D721Med (cell line): ENCODE data around the gene CBX5.
"Not testable (repeated sequence)": the region's sequence is repeated elsewhere in the genome, so short reads cannot be mapped to it uniquely, and the experiment has no call there.

Source experiments
- DNase-seq: peaks from one replicate; pipeline ENCODE4 v3.0.0; 2011; ENCODE audit warnings: low spot score; ENCODE audit not compliant: insufficient read length
- FAIRE-seq: peaks from 2 replicates; lab custom pipeline; 2011; peaks lifted over from hg19 to GRCh38; lab: Jason Lieb, UNC
- TF ChIP-seq, protein P1 (sequence below): IDR thresholded peaks from 2 replicates; pipeline ENCODE4 v1.5.1; 2012; ENCODE audit warnings: mild to moderate bottlenecking, control low read depth; ENCODE audit not compliant: insufficient read depth; ENCODE audit errors: missing control alignments

The CBX5 gene

DNA sequence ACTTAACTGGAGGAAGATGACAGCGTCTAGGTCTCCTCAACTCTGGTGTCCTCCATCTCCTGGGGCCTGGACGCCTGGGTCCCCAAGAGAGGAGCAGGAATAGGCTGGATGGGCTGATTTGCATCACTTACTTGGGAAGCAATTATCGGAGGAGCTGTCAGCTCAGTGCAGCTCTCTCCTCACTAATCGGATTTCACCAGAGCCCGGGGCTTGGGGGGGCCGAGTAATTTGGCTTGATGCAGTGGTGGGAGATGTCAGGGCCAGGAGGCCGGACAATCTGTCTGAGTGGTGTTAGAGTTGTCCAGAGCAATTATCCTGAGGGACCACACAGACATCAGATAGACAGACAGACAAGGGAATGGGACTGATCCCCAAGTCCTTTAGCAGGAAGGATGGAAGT lies 86.5 kb downstream of the CBX5 start:
- TF ChIP-seq, protein P1, sequence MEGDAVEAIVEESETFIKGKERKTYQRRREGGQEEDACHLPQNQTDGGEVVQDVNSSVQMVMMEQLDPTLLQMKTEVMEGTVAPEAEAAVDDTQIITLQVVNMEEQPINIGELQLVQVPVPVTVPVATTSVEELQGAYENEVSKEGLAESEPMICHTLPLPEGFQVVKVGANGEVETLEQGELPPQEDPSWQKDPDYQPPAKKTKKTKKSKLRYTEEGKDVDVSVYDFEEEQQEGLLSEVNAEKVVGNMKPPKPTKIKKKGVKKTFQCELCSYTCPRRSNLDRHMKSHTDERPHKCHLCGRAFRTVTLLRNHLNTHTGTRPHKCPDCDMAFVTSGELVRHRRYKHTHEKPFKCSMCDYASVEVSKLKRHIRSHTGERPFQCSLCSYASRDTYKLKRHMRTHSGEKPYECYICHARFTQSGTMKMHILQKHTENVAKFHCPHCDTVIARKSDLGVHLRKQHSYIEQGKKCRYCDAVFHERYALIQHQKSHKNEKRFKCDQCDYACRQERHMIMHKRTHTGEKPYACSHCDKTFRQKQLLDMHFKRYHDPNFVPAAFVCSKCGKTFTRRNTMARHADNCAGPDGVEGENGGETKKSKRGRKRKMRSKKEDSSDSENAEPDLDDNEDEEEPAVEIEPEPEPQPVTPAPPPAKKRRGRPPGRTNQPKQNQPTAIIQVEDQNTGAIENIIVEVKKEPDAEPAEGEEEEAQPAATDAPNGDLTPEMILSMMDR: no peak
- DNase-seq (no peak), FAIRE-seq (no peak)

DNA sequence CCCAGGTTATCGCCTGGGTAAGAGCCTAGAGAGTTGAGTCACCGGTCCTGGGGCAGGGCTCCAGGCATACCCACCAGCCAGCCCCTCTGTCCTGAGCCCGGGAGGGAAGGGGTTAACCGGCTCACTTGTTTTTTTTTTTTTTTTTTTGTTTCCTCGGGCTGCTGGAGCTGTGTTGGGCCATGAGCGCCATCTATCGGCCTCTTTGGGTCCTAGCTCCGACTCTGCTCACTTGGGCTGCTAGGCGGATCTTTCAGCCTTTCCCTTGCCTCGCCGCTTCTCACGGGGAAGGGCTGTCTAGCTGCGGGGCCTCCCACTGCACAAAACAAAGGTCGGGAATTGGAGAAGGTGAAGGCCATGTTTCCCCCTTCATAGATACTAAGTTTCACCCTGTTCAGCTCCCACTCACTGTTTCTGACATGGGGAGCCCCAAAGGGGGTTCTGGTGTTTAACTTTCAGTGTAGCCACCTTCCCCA lies 88.3 kb downstream of the CBX5 start:
- no peak for DNase-seq
- no peak for FAIRE-seq
- TF ChIP-seq, protein P1: peak; percentile 79

DNA sequence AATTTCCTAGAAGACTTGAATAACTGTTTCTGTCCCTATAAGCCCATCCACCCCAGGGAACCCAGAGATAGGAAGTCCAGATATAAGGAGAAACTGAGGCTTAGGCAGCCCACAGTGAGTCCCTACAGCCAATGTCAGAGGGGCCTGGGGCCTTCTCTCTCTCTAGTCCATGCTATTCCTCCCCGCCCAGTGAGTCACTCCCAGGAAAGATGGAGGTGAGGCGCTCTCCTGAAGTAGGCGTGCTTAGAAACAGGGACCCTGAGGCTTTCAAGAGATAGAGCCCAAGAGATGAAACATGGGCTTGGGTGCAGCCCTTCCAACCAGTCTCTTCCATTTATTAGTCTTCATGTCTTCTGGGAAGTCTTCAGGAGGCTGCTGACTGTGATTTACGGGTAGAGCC lies 88.8 kb downstream of the CBX5 start:
- DNase-seq: no peak
- TF ChIP-seq, protein P1: no peak
- FAIRE-seq: no peak

DNA sequence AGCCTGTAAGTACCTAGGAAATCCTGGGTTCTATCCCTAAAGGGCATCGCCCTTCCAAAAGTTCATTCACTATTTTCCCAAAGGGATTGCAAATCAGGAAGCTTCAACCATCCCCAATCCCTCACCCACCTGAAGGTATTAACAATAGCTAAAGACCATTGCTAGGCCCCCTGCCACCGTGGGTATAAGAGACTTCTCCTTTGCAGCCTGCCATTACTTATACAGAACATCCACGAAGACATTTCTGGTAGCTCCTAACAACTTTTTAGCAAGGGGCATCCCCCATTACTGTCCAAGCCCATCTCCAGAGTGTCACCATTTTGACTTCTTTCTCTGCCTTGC lies 90.8 kb downstream of the CBX5 start:
- TF ChIP-seq, protein P1: no peak
- DNase-seq (no peak), FAIRE-seq (no peak)

DNA sequence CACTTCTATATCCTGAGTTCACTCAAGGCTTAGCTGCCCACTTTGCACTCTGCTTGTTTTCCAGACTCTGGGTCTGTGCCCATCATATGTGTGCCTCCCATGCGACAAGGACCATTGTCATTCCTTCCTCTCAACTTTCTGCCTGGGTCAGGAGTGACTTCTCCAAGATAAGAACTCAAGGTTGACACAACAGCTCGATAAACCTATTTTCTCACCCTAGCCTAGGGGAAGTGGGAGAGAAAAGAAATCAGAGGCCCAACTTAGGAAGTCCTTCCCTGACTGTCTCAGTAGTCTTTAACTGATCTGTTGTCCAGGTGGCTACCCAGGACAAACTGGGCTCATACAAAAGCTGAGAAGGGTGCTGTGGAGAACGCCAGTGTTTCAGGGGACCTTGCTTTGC lies 92.8 kb downstream of the CBX5 start:
- FAIRE-seq (no peak), DNase-seq (no peak)
- TF ChIP-seq, protein P1: no peak

DNA sequence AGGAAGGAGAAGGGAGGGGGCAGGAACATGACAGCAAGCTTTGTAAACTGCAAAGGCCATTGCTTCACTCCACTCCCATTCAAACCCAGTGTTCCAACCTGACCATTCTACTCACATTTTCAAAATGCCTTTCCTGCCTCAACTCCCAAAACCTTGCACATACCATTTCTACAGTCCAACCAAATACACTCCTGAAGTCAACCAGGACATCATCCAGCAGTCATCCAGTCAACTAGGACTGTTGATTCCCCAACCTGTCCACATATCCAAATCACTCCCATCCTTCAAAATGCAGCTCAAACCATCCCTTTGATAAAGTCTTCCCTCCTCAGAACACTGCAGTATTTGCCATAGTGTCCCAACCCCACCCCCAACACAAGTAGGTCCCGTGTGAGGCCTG lies 94.0 kb downstream of the CBX5 start:
- TF ChIP-seq, protein P1: no peak
- no peak for FAIRE-seq
- no peak for DNase-seq

DNA sequence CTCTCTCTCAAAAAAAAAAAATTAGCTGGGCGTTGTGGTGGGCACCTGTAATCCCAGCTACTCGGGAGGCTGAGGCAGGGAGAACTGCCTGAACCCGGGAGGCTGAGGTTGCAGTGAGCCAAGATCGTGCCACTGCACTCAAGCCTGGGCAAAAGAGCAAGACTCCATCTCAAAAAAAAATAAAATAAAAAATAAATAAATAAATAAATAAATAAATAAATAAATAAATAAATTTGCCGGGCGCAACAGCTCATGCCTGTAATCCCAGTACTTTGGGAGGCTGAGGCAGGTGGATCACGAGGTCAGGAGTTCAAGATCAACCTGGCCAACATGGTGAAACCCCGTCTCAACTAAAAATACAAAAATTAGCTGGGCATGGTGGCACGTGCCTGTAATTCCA lies 94.6 kb downstream of the CBX5 start:
- DNase-seq, FAIRE-seq: not testable (repeated sequence)

DNA sequence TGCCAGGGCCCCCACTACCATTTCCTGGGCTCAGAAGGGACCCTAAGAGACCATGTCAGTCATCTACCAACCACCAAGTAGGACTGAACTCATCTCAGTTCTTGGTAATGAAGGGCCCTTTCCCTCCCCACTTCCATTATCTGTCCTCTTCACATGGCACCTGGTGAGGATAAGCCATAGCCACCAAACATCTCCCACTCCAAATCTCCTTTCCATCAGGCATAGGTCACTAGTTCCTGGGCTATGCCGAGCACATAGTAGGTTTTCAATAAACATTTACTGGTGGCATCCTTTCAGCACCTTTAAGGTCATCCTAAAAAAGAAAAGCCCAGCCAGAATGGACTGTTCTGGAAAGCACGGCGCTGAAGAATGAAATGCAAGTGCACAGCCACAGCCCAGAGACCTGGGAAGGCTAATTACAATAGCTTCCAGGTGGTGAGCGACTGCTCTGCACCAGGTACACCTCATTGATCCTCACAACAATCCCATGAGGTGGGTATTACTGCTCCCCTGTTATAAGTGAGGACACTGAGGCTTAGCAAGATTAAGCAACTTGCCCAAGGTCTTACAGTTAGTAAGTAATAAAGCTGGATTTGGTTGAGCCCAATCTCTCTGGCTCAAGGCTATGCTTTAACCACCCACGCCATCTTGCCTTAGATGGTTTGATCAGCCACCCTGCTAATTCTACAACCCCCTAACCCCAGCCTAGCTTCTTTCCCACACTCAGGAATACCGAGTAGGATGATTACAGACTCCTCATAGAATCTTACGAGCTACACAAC lies 95.7 kb downstream of the CBX5 start:
- TF ChIP-seq, protein P1: no peak
- DNase-seq (peak; percentile 62), FAIRE-seq (no peak)
